SU-DHL-6 (cell line): ENCODE results near the gene SOX4.

ENCODE experiments used
- H2AFZ ChIP-seq: fragments of 200-600 bp; sonication (generic); 2 replicates; pipeline ENCODE4 v1.6.1; 2014; ENCODE audit warnings: low read depth, mild to moderate bottlenecking, moderate library complexity, mixed read lengths, antibody characterized with exemption, low read length; ENCODE audit not compliant: severe bottlenecking
- H3F3A ChIP-seq: fragments of 200-600 bp; shearing (Covaris generic); 2 replicates; pipeline ENCODE4 v1.6.0; 2016; ENCODE audit warnings: antibody characterized with exemption, mild to moderate bottlenecking; ENCODE audit not compliant: insufficient read depth
- H3K27ac ChIP-seq: fragments of 200-600 bp; sonication (generic); 2 replicates; pipeline ENCODE4 v1.5.1; 2016; ENCODE audit warnings: low read depth, mild to moderate bottlenecking, low read length, moderate library complexity, mixed read lengths
- H3K27me3 ChIP-seq: fragments of 200-600 bp; sonication (generic), shearing (Covaris generic); 2 replicates; pipeline ENCODE4 v1.6.0; 2014; ENCODE audit warnings: mild to moderate bottlenecking, low read length
- H3K36me3 ChIP-seq: fragments of 200-600 bp; sonication (generic); 2 replicates; pipeline ENCODE4 v1.6.1; 2014; ENCODE audit warnings: mild to moderate bottlenecking, low read length, mixed read lengths
- H3K4me2 ChIP-seq: fragments of 300-600, 200-600 bp; shearing (Covaris generic), sonication (generic); 2 replicates; pipeline ENCODE4 v1.6.0; 2014; ENCODE audit warnings: low read length, low read depth, mild to moderate bottlenecking; ENCODE audit not compliant: poor library complexity, severe bottlenecking
- H3K4me3 ChIP-seq: fragments of 200-600 bp; sonication (generic); 2 replicates; pipeline ENCODE4 v1.5.1; 2014; ENCODE audit warnings: antibody characterized with exemption, low read length, mild to moderate bottlenecking, mixed read lengths; ENCODE audit not compliant: insufficient read depth, poor library complexity, severe bottlenecking
- H3K79me2 ChIP-seq: fragments of 200-600 bp; sonication (generic); 2 replicates; pipeline ENCODE4 v1.6.1; 2014; ENCODE audit warnings: mild to moderate bottlenecking, low read length, moderate library complexity; ENCODE audit not compliant: insufficient read depth
- H3K9ac ChIP-seq: fragments of 200-600 bp; sonication (generic); 2 replicates; pipeline ENCODE4 v1.7.0; 2014; ENCODE audit warnings: mild to moderate bottlenecking, low read length
- H3K9me2 ChIP-seq: fragments of 200-600 bp; sonication (generic); replicated peaks from 2 replicates; pipeline ENCODE4 v1.6.1; 2014; ENCODE audit warnings: low read length; ENCODE audit not compliant: insufficient read depth
- H3K9me3 ChIP-seq: fragments of 200-600 bp; sonication (generic); 2 replicates; pipeline ENCODE4 v1.6.1; 2014; ENCODE audit warnings: low read length, mixed read lengths; ENCODE audit not compliant: insufficient read depth
- H4K20me1 ChIP-seq: fragments of 200-600 bp; sonication (generic); 2 replicates; pipeline ENCODE4 v1.6.1; 2014; ENCODE audit warnings: low read depth, mild to moderate bottlenecking, antibody characterized with exemption, low read length, moderate library complexity, mixed read lengths
- EZH2phosphoT487 ChIP-seq: fragments of 200-600 bp; sonication (generic), shearing (Covaris generic); conservative IDR thresholded peaks from 2 replicates; pipeline ENCODE4 v1.6.1; 2018; ENCODE audit warnings: mild to moderate bottlenecking, antibody characterized with exemption, low read length, moderate library complexity, mixed read lengths
- TF ChIP-seq, protein P1 (sequence below): fragments of 200-600 bp; sonication (generic); IDR thresholded peaks from one replicate; pipeline ENCODE4 v1.5.1; 2017; ENCODE audit warnings: antibody characterized with exemption, mild to moderate bottlenecking, low read length, moderate library complexity; ENCODE audit not compliant: insufficient read depth, poor library complexity, severe bottlenecking

SOX4 gene

GRCh38 chr6:21601932-21602390, 8.4 kb downstream of the SOX4 start:
- Histone ChIP-seq H3K4me3 (no peak overlapping the region), H4K20me1 (no peaks in the 10 kb centered on the region), H3K27ac (no peak overlapping the region), H3K27me3 (no peaks in the 10 kb centered on the region), H3K9me2 (no peaks in the 10 kb centered on the region), H2AFZ (no peak overlapping the region), H3K9me3 (no peaks in the 10 kb centered on the region), H3K9ac (no peak overlapping the region), H3K79me2 (no peaks in the 10 kb centered on the region), H3K36me3 (no peaks in the 10 kb centered on the region; the same call in 1 of the 2 replicates), H3F3A (peaks cover 8% of the 10 kb centered on the region; the same call in 1 of the 2 replicates), H3K4me2 (no peak overlapping the region)
- TF ChIP-seq EZH2phosphoT487: no peak
- TF ChIP-seq, protein P1, sequence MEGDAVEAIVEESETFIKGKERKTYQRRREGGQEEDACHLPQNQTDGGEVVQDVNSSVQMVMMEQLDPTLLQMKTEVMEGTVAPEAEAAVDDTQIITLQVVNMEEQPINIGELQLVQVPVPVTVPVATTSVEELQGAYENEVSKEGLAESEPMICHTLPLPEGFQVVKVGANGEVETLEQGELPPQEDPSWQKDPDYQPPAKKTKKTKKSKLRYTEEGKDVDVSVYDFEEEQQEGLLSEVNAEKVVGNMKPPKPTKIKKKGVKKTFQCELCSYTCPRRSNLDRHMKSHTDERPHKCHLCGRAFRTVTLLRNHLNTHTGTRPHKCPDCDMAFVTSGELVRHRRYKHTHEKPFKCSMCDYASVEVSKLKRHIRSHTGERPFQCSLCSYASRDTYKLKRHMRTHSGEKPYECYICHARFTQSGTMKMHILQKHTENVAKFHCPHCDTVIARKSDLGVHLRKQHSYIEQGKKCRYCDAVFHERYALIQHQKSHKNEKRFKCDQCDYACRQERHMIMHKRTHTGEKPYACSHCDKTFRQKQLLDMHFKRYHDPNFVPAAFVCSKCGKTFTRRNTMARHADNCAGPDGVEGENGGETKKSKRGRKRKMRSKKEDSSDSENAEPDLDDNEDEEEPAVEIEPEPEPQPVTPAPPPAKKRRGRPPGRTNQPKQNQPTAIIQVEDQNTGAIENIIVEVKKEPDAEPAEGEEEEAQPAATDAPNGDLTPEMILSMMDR: no peak

DNA sequence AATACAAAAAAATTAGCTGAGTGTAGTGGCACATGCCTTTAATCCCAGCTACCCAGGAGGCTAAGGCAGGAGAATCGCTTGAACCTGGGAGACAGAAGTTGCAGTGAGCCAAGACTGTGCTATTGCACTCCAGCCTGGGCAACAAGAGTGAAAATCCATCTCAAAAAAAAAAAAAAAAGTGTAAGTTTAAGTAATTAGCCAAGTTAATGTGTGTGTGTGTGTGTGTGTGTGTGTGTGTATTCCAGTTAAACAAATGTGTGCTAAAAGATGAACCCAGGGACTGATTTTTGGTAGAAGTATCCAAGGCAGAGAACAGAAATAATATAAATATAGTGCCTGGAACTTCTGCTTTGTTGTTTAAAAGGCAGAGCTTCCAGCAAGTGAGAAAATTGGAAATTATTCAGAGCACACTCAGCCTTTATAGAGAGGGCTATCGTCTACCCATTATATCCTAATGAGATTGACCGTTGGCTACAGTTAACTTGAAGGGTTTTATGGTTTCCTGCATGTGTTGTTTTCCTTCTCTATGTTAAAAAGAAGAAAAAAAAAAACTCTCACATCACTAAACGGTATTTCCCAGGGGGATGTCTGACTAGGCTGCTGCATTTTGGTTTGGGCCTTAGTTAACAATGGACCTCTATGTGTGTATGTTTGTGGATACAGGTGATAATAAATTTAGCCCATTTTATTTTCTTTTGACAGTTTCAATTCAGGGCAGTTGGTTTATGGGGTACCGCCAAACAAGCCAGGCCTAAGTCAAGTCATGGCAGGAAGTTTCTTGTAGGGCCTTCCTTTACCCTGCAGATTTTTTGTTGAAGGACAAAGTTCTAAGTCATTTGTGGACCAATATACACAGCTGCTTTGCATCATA, 9.8 kb downstream of the SOX4 start:
- Histone ChIP-seq H2AFZ (no peak overlapping the region), H4K20me1 (no peaks in the 10 kb centered on the region), H3K9me2 (no peaks in the 10 kb centered on the region), H3K36me3 (no peaks in the 10 kb centered on the region; the same call in 1 of the 2 replicates), H3K9ac (no peak overlapping the region), H3K27ac (no peak overlapping the region), H3K9me3 (no peaks in the 10 kb centered on the region), H3K4me3 (no peak overlapping the region), H3F3A (no peaks in the 10 kb centered on the region), H3K79me2 (no peaks in the 10 kb centered on the region), H3K27me3 (no peaks in the 10 kb centered on the region), H3K4me2 (no peak overlapping the region)
- TF ChIP-seq EZH2phosphoT487: no peak
- TF ChIP-seq, protein P1: no peak

DNA sequence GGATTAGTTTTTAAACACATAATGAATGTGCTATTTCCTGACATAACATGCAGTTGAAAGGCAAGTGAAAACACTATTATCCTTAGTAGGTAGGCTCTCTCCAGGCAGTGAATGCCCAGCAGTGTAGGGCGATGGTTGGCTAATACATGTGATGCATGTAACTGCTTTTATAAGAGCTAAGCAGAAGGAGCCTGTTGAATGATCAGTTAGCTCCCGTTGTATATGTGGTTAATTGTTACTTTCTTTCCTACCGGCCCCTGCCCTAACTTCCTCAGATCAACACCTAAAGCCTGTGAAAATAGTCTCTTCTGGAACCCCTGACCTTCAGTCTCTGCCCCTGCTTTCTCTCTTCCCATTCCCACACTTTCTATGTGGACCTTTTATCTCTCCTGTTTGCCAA, 10.5 kb downstream of the SOX4 start:
- Histone ChIP-seq H2AFZ (no peak overlapping the region), H3K9me3 (no peaks in the 10 kb centered on the region), H3K79me2 (no peaks in the 10 kb centered on the region), H3K27ac (no peak overlapping the region), H3F3A (no peaks in the 10 kb centered on the region), H3K9me2 (no peaks in the 10 kb centered on the region), H4K20me1 (no peaks in the 10 kb centered on the region), H3K27me3 (no peaks in the 10 kb centered on the region), H3K9ac (no peak overlapping the region), H3K36me3 (no peaks in the 10 kb centered on the region), H3K4me3 (no peak overlapping the region), H3K4me2 (no peak overlapping the region)
- TF ChIP-seq, protein P1: no peak
- TF ChIP-seq EZH2phosphoT487: no peak
